CD4-positive, alpha-beta memory T cell (primary cell): Measurements from ENCODE around the gene NCL. TPM values are rescaled to one million over a fixed set of nuclear protein-coding genes. Genes with fewer than 3 reads are reported as not detected.
"Not testable (repeated sequence)": the region's sequence is repeated elsewhere in the genome, so short reads cannot be mapped to it uniquely, and the experiment has no call there.

ENCODE experiments used
- CTCF ChIA-PET: fragments of 350-600 bp; sonication (Branson Sonifier 250); formaldehyde crosslinking; loops from one replicate; lab custom pipeline; 2021; ENCODE audit warnings: inconsistent platforms; ENCODE audit not compliant: partially characterized antibody; lab: Charles Lee
- POLR2A ChIA-PET: fragments of 350-600 bp; sonication (Branson Sonifier 250); formaldehyde crosslinking; loops from one replicate; lab custom pipeline; 2021; ENCODE audit not compliant: partially characterized antibody; lab: Charles Lee
- DNase-seq, 5 donors: peaks; one replicate each; pipeline versions ENCODE4 v3.0.0 to v3.0.0-alpha.2; 2020 to 2022; ENCODE audit warnings: mixed read lengths in 1 of 5
- H3K27ac ChIP-seq: one replicate; pipeline ENCODE4 v1.7.0; 2013; ENCODE audit warnings: low read depth, low read length
- H3K27me3 ChIP-seq: 2 replicates; pipeline ENCODE4 v1.7.0; 2013; ENCODE audit warnings: mild to moderate bottlenecking, low read length, moderate library complexity; ENCODE audit not compliant: insufficient read depth
- H3K36me3 ChIP-seq: 2 replicates; pipeline ENCODE4 v1.7.0; 2013; ENCODE audit warnings: mild to moderate bottlenecking, low read length, moderate library complexity; ENCODE audit not compliant: insufficient read depth
- H3K4me1 ChIP-seq: 2 replicates; pipeline ENCODE4 v1.7.0; 2013; ENCODE audit warnings: mild to moderate bottlenecking, low read length, moderate library complexity; ENCODE audit not compliant: insufficient read depth
- H3K4me3 ChIP-seq, 2 donors: one replicate each; pipeline ENCODE4 v1.7.0; 2013; ENCODE audit warnings: low read length in 2 of 2, mild to moderate bottlenecking in 1 of 2
- H3K9me3 ChIP-seq, 2 donors: one replicate each; pipeline ENCODE4 v1.7.0; 2013; ENCODE audit warnings: low read length in 2 of 2, control low read depth in 1 of 2; ENCODE audit not compliant: control insufficient read depth in 1 of 2
- H3K27ac Mint-ChIP-seq, 7 donors: one replicate each; pipeline ENCODE4 v1.8.0; 2020 to 2021; ENCODE audit warnings: mixed read lengths in 7 of 7, mild to moderate bottlenecking in 6 of 7, inconsistent platforms in 3 of 7, moderate library complexity in 3 of 7
- H3K27me3 Mint-ChIP-seq, 2 donors: one replicate each; pipeline ENCODE4 v1.8.0; 2020 to 2021; ENCODE audit warnings: mixed read lengths in 2 of 2
- H3K36me3 Mint-ChIP-seq, 2 donors: one replicate each; pipeline ENCODE4 v1.8.0; 2020 to 2021; ENCODE audit warnings: mixed read lengths in 2 of 2, inconsistent platforms in 1 of 2, mild to moderate bottlenecking in 1 of 2
- H3K4me1 Mint-ChIP-seq, 4 donors: one replicate each; pipeline ENCODE4 v1.8.0; 2020 to 2021; ENCODE audit warnings: mixed read lengths in 4 of 4, mild to moderate bottlenecking in 1 of 4
- H3K4me3 Mint-ChIP-seq, 8 donors: one replicate each; pipeline ENCODE4 v1.8.0; 2020 to 2021; ENCODE audit warnings: mixed read lengths in 8 of 8, mild to moderate bottlenecking in 7 of 8, moderate library complexity in 6 of 8, inconsistent platforms in 3 of 8
- H3K9me3 Mint-ChIP-seq, 8 donors: one replicate each; pipeline ENCODE4 v1.8.0; 2020 to 2021; ENCODE audit warnings: mixed read lengths in 8 of 8, mild to moderate bottlenecking in 5 of 8, inconsistent platforms in 3 of 8, moderate library complexity in 1 of 8
- intact Hi-C: fragments of 100-400 bp; cut with micrococcal nuclease; formaldehyde crosslinking; loops from one replicate; pipeline ENCODE4 v1.15.1; 2023
- polyA plus RNA-seq, 2 donors: library from polyadenylated mRNA; unstranded; fragments of 300-500 nt; fragmentation: Illumina TruSeq; gene quantifications; one replicate each; pipeline ENCODE4 v1.2.3, GENCODE V29; 2021
- total RNA-seq, 2 experiments: library from RNA; stranded (reverse); gene quantifications; one replicate each; pipeline ENCODE4 v1.2.3, GENCODE V29; 2021

NCL gene
- total and polyA plus RNA-seq, 4 experiments from 2014 or later = 150 to 593 (median 385) TPM

DNA sequence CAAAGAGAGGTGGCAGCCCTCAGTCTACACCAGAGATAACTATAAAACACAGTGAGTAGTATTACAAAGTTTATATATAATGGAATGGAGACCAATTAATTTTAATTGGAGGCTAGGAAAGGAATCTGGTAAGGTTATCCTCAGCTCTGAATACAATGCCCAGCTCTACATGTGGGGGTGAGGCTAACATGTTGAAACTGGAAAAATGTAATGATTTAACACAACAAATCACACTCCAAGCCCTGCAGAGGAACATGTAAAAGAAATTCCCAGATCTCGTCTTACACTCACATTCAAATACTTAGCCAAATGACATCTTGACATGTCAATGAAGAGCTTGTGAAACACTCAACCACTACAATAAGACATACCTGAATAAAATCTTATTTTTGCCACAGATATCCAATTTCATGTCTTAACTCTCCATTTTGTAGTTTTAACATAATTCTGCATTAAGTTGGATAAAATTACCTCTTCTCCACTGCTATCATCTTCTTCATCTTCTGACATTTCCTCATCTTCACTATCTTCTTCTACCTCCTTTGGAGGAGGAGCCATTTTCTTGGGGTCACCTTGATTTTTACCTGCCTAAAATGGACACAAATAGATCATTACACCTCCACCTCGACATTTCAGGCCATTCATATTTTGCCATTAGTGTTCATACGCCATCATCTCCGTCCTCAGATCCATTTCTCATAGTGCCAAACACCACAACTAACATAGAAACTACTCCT, 1.4 kb downstream of the NCL start:
- Histone ChIP-seq H3K4me1 (peaks cover 51% of the 10 kb centered on the region), H3K27me3 (no peaks in the 10 kb centered on the region), H3K27ac (peak overlapping the region; percentile 96), H3K36me3 (peaks cover 55% of the 10 kb centered on the region), H3K9me3 (no peaks in the 10 kb centered on the region), H3K4me3 (peak overlapping the region; percentile 64 to 92)
- Mint-ChIP-seq H3K36me3 (peaks cover 47 to 58% of the 10 kb centered on the region in 2 donors), H3K9me3 (peaks cover 0 to 5% (median 0%) of the 10 kb centered on the region in 8 donors), H3K4me3 (peak overlapping the region; percentile 92 to 98 (median 96)), H3K4me1 (peaks cover 36 to 68% (median 50%) of the 10 kb centered on the region in 4 donors), H3K27ac (peak overlapping the region; percentile 99 to 100 (median 99)), H3K27me3 (peaks cover 0 to 3% of the 10 kb centered on the region in 2 donors)
- ChIA-PET POLR2A (interaction anchor here (0.7 to 9.2 kb wide), 11 partner anchors 9 to 245 kb away, joined by 3 to 128 read pairs (median 15); partner anchors contain the start of gene PTMA), CTCF (interaction anchor here (0.9 to 10.2 kb wide), 5 partner anchors 10 to 360 kb away, joined by 3 to 111 read pairs (median 5); no protein-coding TSS in a partner anchor)
- intact Hi-C loops = loop anchor here (5.0 kb wide), 1 partner anchor 139 kb away; no protein-coding TSS in a partner anchor
- DNase-seq = no peak

DNA sequence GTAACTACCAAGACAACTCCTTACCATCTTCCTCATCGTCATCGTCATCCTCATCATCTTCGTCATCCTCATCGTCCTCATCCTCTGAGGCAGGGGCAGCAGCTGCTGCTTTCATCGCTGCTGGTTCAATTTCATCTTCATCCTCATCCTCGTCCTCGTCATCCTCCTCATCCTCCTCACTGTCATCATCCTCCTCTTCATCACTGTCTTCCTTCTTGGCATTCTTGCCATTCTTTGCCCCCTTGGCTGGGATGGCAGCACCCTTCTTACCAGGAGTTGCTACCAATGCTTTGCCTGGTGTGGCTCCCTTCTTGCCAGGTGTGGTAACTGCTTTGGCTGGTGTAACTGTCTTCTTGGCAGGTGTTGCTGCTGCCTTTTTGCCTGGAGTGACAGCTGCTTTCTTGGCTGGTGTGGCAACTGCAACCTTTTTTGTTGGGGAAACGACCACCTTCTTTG, 2.7 kb downstream of the NCL start:
- H3K4me1 ChIP-seq = peaks cover 51% of the 10 kb centered on the region
- H3K36me3 Mint-ChIP-seq = peaks cover 61 to 72% of the 10 kb centered on the region in 2 donors
- no peaks in the 10 kb centered on the region for H3K27me3 ChIP-seq
- no peak for DNase-seq
- no peak overlapping the region for H3K4me3 ChIP-seq
- ChIA-PET POLR2A (interaction anchor here (4.8 to 9.2 kb wide), 3 partner anchors 8 to 52 kb away, joined by 54 to 128 read pairs (median 99); no protein-coding TSS in a partner anchor), CTCF (interaction anchor here (1.4 to 2.2 kb wide), 3 partner anchors 8 to 21 kb away, joined by 3 to 7 read pairs (median 5); no protein-coding TSS in a partner anchor)
- H3K4me1 Mint-ChIP-seq = peaks cover 36 to 70% (median 54%) of the 10 kb centered on the region in 4 donors
- H3K27ac ChIP-seq = no peak overlapping the region
- H3K9me3 ChIP-seq = no peaks in the 10 kb centered on the region
- peaks cover 0 to 3% of the 10 kb centered on the region in 2 donors for H3K27me3 Mint-ChIP-seq
- intact Hi-C loops = loop anchor here (5.0 kb wide), 1 partner anchor 141 kb away; no protein-coding TSS in a partner anchor
- peak overlapping the region; percentile 10 to 100 (median 83) for H3K27ac Mint-ChIP-seq
- H3K9me3 Mint-ChIP-seq = peaks cover 0 to 5% (median 0%) of the 10 kb centered on the region in 8 donors
- H3K4me3 Mint-ChIP-seq = peak overlapping the region in 7 of 8 donors; percentile 22 to 98 (median 64)
- peaks cover 68% of the 10 kb centered on the region for H3K36me3 ChIP-seq

DNA sequence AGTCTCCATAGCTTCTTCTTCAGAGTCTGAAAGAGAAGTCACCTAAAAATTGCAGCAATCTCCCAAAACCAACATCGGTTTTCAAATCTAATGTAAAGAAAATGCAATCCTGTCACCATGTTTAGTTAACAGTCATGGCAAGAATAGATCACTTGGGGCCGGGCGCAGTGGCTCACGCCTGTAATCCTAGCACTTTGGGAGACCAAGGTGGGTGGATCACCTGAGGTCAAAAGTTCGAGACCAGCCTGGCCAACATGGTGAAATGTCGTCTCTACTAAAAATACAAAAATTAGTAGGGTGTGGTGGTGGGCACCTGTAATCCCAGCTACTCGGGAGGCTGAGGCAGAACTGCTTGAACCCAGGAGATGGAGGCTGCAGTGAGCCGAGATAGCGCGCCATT, 3.4 kb downstream of the NCL start:
- not testable (repeated sequence) for H3K4me3 ChIP-seq, H3K27me3 Mint-ChIP-seq, H3K9me3 ChIP-seq, H3K27me3 ChIP-seq, H3K27ac ChIP-seq, H3K9me3 Mint-ChIP-seq, DNase-seq
- peak overlapping the region in 6 of 7 donors; percentile 14 to 100 (median 83) for H3K27ac Mint-ChIP-seq
- H3K36me3 Mint-ChIP-seq = peaks cover 68 to 79% of the 10 kb centered on the region in 2 donors
- intact Hi-C loops = loop anchor here (5.0 kb wide), 1 partner anchor 141 kb away; no protein-coding TSS in a partner anchor
- ChIA-PET POLR2A (interaction anchor here (6.2 to 9.2 kb wide), 2 partner anchors 7 to 21 kb away, joined by 99 to 128 read pairs; no protein-coding TSS in a partner anchor), CTCF (interaction anchor here (1.2 to 1.5 kb wide), 2 partner anchors 22 to 408 kb away, joined by 3 read pairs; no protein-coding TSS in a partner anchor)
- peak overlapping the region in 4 of 8 donors; percentile 11 to 70 (median 30) for H3K4me3 Mint-ChIP-seq
- Histone ChIP-seq H3K36me3 (peaks cover 75% of the 10 kb centered on the region), H3K4me1 (peaks cover 51% of the 10 kb centered on the region)
- H3K4me1 Mint-ChIP-seq = peaks cover 36 to 66% (median 51%) of the 10 kb centered on the region in 4 donors

DNA sequence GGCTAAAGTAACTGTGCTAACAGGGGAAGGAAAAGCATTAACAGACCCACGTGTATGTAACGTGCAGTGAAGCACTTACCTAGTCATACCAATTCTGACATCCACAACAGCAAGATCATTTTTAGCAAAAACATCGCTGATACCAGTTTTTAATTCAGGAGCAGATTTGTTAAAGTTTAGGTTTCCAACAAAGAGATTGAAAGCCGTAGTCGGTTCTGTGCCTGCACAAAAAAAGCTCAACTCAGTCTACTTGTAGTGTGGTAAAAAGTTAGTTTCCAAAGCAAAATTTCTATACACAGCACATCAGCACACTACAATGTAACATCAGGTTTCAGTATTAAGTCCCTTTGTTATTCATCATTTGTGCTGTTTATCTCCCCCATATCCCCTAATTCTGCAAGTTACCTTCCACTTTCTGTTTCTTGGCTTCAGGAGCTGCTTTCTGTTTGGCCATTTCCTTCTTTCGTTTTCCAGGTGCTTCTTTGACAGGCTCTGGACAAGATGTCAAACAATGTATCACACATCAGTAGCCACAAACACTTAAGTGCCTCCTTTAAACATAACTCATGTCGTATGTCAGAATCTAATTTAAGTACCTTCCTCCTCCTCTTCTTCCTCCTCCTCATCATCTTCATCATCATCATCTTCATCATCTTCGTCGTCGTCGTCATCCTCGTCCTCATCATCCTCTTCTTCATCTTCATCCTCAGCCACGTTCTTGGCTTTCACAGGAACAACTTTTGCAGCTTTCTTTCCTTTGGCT, 4.0 kb downstream of the NCL start:
- intact Hi-C loops = loop anchor here (5.0 kb wide), 1 partner anchor 142 kb away; no protein-coding TSS in a partner anchor
- ChIA-PET POLR2A (interaction anchor here (9.2 kb wide), 1 partner anchor 22 kb away, joined by 128 read pairs; no protein-coding TSS in a partner anchor), CTCF (interaction anchor here (0.8 to 1.5 kb wide), 3 partner anchors 9 to 407 kb away, joined by 3 to 4 read pairs (median 3); no protein-coding TSS in a partner anchor)
- Histone ChIP-seq H3K36me3 (peaks cover 81% of the 10 kb centered on the region), H3K4me1 (peaks cover 47% of the 10 kb centered on the region), H3K4me3 (no peak overlapping the region), H3K9me3 (no peaks in the 10 kb centered on the region), H3K27ac (no peak overlapping the region), H3K27me3 (no peaks in the 10 kb centered on the region)
- no peak for DNase-seq
- Mint-ChIP-seq H3K27ac (peak overlapping the region; percentile 36 to 100 (median 84)), H3K9me3 (peaks cover 0 to 5% (median 0%) of the 10 kb centered on the region in 8 donors), H3K27me3 (peaks cover 0 to 3% of the 10 kb centered on the region in 2 donors), H3K4me3 (peak overlapping the region in 5 of 8 donors; percentile 1 to 70 (median 25)), H3K4me1 (peaks cover 36 to 66% (median 50%) of the 10 kb centered on the region in 4 donors), H3K36me3 (peaks cover 74 to 84% of the 10 kb centered on the region in 2 donors)

DNA sequence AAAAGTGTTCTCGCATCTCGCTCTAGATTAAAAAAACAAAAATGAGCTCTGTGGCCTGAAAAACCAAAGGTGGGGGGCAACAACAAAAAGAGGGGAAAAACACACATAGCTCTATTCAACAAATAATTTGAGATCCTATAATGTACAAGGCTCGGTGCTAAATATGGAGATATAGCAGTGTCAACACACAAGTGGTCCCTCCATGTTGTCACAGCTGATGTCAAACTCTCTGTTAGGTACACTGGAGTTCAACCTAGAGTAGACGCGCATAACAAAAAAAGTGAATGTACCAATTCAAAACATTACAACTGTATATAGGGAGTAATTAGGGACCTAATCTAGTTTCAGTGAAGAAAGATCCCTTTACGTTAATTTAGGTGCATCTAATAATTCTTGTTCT, 5.9 kb downstream of the NCL start:
- Mint-ChIP-seq H3K9me3 (peaks cover 0 to 5% (median 0%) of the 10 kb centered on the region in 8 donors), H3K4me1 (peaks cover 33 to 54% (median 44%) of the 10 kb centered on the region in 4 donors), H3K36me3 (peaks cover 78 to 95% of the 10 kb centered on the region in 2 donors), H3K4me3 (no peak overlapping the region), H3K27ac (peak overlapping the region in 4 of 7 donors; percentile 6 to 88 (median 56)), H3K27me3 (no peaks in the 10 kb centered on the region)
- DNase-seq = no peak
- Histone ChIP-seq H3K4me3 (no peak overlapping the region), H3K27ac (no peak overlapping the region), H3K4me1 (peaks cover 39% of the 10 kb centered on the region), H3K9me3 (no peaks in the 10 kb centered on the region), H3K36me3 (peaks cover 99% of the 10 kb centered on the region), H3K27me3 (no peaks in the 10 kb centered on the region)
- ChIA-PET POLR2A (no interaction called here), CTCF (interaction anchor here (0.9 to 1.7 kb wide), 5 partner anchors 9 to 232 kb away, joined by 3 to 4 read pairs (median 3); no protein-coding TSS in a partner anchor)
- intact Hi-C loops = no loop called here

DNA sequence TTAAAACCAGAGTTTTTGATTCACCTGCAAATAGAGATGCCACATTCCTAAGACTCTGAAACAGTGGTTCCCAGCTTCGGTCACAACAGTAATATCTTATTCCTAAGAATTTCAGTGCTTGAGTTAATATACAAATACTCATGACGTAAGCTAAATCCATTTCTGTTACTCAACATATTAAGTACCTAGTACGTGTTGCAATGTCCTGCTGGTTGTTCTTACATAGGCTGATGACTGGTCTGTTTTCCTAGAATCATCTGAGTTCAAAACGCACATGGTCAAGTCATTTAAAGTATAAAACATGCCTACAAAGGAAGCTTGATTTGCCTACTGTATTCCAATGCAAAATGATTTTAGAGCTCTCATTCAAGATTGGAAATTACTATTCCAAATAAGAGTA, 7.2 kb downstream of the NCL start:
- POLR2A ChIA-PET = interaction anchor here (0.9 to 7.4 kb wide), 3 partner anchors 7 to 58 kb away, joined by 3 to 99 read pairs (median 5); partner anchors contain the start of gene NCL
- CTCF ChIA-PET = interaction anchor here (1.3 to 1.7 kb wide), 4 partner anchors 10 to 231 kb away, joined by 3 to 4 read pairs (median 4); no protein-coding TSS in a partner anchor
- peaks cover 27% of the 10 kb centered on the region for H3K4me1 ChIP-seq
- Mint-ChIP-seq H3K9me3 (peaks cover 0 to 5% (median 0%) of the 10 kb centered on the region in 8 donors), H3K36me3 (peaks cover 66 to 85% of the 10 kb centered on the region in 2 donors), H3K4me1 (peaks cover 21 to 43% (median 32%) of the 10 kb centered on the region in 4 donors), H3K27ac (peak overlapping the region in 1 of 7 donors; percentile 47), H3K4me3 (no peak overlapping the region), H3K27me3 (no peaks in the 10 kb centered on the region)
- peaks cover 95% of the 10 kb centered on the region for H3K36me3 ChIP-seq
- no peak for DNase-seq
- no peak overlapping the region for H3K4me3 ChIP-seq
- H3K27ac ChIP-seq = no peak overlapping the region
- intact Hi-C loops = no loop called here
- no peaks in the 10 kb centered on the region for H3K9me3 ChIP-seq
- no peaks in the 10 kb centered on the region for H3K27me3 ChIP-seq
